OCI-LY7 (cell line): ENCODE measurements around the gene FAM174A.

ENCODE experiments used
- EZH2phosphoT487 ChIP-seq: fragments of 200-600 bp; sonication (generic); IDR thresholded peaks from 2 replicates; pipeline ENCODE4 v1.6.1; 2018; ENCODE audit warnings: low read depth, borderline replicate concordance, mild to moderate bottlenecking, mixed run types, antibody characterized with exemption, low read length, moderate library complexity, mixed read lengths
- TF ChIP-seq, protein P1 (sequence below): fragments of 200-600 bp; sonication (generic); conservative IDR thresholded peaks from 2 replicates; pipeline ENCODE4 v1.5.1; 2014; ENCODE audit warnings: mild to moderate bottlenecking, antibody characterized with exemption, low read length, moderate library complexity, mixed read lengths

- TF ChIP-seq, protein P1, sequence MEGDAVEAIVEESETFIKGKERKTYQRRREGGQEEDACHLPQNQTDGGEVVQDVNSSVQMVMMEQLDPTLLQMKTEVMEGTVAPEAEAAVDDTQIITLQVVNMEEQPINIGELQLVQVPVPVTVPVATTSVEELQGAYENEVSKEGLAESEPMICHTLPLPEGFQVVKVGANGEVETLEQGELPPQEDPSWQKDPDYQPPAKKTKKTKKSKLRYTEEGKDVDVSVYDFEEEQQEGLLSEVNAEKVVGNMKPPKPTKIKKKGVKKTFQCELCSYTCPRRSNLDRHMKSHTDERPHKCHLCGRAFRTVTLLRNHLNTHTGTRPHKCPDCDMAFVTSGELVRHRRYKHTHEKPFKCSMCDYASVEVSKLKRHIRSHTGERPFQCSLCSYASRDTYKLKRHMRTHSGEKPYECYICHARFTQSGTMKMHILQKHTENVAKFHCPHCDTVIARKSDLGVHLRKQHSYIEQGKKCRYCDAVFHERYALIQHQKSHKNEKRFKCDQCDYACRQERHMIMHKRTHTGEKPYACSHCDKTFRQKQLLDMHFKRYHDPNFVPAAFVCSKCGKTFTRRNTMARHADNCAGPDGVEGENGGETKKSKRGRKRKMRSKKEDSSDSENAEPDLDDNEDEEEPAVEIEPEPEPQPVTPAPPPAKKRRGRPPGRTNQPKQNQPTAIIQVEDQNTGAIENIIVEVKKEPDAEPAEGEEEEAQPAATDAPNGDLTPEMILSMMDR = no peak
- TF ChIP-seq EZH2phosphoT487 = no peak
Observed at GRCh38 chr5:100493996-100494395, 41.2 kb upstream of the FAM174A start.
